HFFc6 (cell line): ENCODE data around the gene CBFA2T2. TPM values are rescaled to one million over a fixed set of nuclear protein-coding genes. Genes with fewer than 3 reads are reported as not detected.

Experiments
- DNase-seq: peaks from one replicate; pipeline ENCODE4 v3.0.0-alpha.2; 2018
- H3K27ac Mint-ChIP-seq: 2 replicates; pipeline ENCODE4 v1.8.0; 2020; ENCODE audit warnings: mild to moderate bottlenecking, mixed read lengths
- H3K27me3 Mint-ChIP-seq: 2 replicates; pipeline ENCODE4 v1.8.0; 2021; ENCODE audit warnings: mild to moderate bottlenecking, moderate library complexity, mixed read lengths; ENCODE audit not compliant: insufficient read depth
- H3K36me3 Mint-ChIP-seq: 2 replicates; pipeline ENCODE4 v1.8.0; 2021; ENCODE audit warnings: low read depth, mixed read lengths
- H3K4me1 Mint-ChIP-seq: 2 replicates; pipeline ENCODE4 v1.8.0; 2020; ENCODE audit warnings: low read depth, mixed read lengths
- H3K4me3 Mint-ChIP-seq: 2 replicates; pipeline ENCODE4 v1.8.0; 2020; ENCODE audit warnings: mild to moderate bottlenecking, moderate library complexity, mixed read lengths
- H3K9me3 Mint-ChIP-seq: 2 replicates; pipeline ENCODE4 v1.8.0; 2020; ENCODE audit warnings: mild to moderate bottlenecking, mixed read lengths
- total RNA-seq, 6 experiments: library from RNA; stranded (reverse); fragmentation: NEBNext Ultra II Directional; extraction: Animal tissue kit (Norgen Biotek cat#: 25700); gene quantifications; 2 replicates in 1 of 6; 3 replicates in 5 of 6; pipeline ENCODE4 v1.2.3, GENCODE V29; 2021
- TF ChIP-seq, protein P1 (sequence below): fragments of 200-600 bp; sonication (generic); IDR thresholded peaks from 2 replicates; pipeline ENCODE4 v1.5.0; 2021; ENCODE audit warnings: antibody characterized with exemption, mild to moderate bottlenecking

The CBFA2T2 gene
- total RNA-seq, 6 experiments from 2014 or later: 7.0 to 9.1 (median 8.0) TPM

DNA sequence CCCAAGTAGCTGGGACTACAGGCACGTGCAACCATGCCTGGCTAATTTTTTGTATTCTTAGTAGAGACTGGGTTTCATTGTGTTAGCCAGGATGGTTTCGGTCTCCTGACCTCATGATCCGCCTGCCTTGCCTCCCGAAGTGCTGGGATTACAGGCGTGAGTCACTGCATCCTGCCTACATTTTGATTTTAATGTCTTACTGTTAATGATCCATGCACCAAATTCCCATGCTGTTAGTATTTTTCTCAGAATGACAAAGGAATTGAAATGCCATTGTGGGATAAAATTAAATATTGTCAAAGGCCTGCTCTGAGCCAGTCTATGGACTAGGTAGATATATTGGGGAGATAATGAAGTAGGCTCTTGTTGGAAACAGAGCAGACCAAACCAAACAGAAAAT, 28.2 kb downstream of the CBFA2T2 start:
- Mint-ChIP-seq H3K36me3 (no peaks in the 10 kb centered on the region), H3K4me3 (peak overlapping the region; percentile 44), H3K27ac (peak overlapping the region; percentile 76)

DNA sequence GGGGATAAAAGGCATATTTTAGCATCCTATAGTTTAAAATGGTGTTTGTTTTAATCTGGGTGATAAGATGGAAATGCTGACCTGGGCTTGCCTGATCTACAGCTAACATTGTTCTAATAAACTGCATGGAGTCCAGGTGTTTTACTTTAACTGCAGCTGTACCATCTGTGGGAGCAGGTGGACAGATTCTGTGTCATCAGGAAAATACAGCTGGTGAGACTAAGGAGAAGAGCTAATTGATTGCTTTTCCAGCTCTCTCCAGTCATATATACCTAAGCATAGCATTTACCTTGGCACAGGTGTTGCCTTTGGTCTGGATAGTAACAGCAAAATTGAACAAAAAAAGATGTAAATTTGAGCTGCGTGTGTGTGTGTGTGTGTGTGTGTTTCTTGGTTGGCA, 31.6 kb downstream of the CBFA2T2 start:
- Mint-ChIP-seq H3K27me3 (no peaks in the 10 kb centered on the region), H3K9me3 (no peaks in the 10 kb centered on the region), H3K4me3 (no peak overlapping the region), H3K4me1 (peaks cover 20% of the 10 kb centered on the region), H3K36me3 (no peaks in the 10 kb centered on the region), H3K27ac (no peak overlapping the region)
- no peak for DNase-seq
- TF ChIP-seq, protein P1, sequence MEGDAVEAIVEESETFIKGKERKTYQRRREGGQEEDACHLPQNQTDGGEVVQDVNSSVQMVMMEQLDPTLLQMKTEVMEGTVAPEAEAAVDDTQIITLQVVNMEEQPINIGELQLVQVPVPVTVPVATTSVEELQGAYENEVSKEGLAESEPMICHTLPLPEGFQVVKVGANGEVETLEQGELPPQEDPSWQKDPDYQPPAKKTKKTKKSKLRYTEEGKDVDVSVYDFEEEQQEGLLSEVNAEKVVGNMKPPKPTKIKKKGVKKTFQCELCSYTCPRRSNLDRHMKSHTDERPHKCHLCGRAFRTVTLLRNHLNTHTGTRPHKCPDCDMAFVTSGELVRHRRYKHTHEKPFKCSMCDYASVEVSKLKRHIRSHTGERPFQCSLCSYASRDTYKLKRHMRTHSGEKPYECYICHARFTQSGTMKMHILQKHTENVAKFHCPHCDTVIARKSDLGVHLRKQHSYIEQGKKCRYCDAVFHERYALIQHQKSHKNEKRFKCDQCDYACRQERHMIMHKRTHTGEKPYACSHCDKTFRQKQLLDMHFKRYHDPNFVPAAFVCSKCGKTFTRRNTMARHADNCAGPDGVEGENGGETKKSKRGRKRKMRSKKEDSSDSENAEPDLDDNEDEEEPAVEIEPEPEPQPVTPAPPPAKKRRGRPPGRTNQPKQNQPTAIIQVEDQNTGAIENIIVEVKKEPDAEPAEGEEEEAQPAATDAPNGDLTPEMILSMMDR: no peak

More for the DNA sequence above, 28.2 kb downstream of the CBFA2T2 start:
- DNase-seq: peak; percentile 69
- TF ChIP-seq, protein P1: no peak
- H3K27me3 Mint-ChIP-seq: no peaks in the 10 kb centered on the region
- H3K4me1 Mint-ChIP-seq: peaks cover 22% of the 10 kb centered on the region
- no peaks in the 10 kb centered on the region for H3K9me3 Mint-ChIP-seq

DNA sequence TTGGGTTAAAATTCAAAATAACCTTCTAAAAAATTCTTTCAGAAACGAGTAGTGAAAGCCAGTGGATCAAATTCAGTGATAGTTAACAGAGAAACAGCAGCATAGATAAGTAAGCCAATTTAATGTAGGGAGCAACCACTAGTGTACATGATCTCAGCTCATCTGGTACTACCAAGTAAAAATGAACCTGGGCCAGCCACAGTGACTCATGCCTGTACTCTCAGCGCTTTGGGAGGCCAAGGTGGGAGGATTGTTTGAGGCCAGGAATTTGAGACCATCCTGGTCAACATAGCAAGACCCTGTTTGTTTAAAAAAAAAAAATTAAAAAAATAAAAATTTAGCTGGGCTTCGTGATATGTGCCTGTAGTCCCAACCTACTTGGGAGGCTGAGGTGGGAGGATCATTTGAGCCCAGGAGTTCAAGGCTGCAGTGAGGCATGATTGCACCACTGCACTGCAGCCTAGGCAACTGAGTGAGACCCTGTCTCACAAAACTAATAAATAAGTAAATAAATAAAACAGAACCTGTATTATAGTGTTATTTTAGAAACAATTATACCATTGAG, 32.4 kb downstream of the CBFA2T2 start:
- Mint-ChIP-seq H3K4me1 (peaks cover 11% of the 10 kb centered on the region), H3K9me3 (no peaks in the 10 kb centered on the region), H3K27me3 (no peaks in the 10 kb centered on the region), H3K27ac (no peak overlapping the region), H3K4me3 (no peak overlapping the region), H3K36me3 (no peaks in the 10 kb centered on the region)
- TF ChIP-seq, protein P1: no peak
- DNase-seq: no peak

DNA sequence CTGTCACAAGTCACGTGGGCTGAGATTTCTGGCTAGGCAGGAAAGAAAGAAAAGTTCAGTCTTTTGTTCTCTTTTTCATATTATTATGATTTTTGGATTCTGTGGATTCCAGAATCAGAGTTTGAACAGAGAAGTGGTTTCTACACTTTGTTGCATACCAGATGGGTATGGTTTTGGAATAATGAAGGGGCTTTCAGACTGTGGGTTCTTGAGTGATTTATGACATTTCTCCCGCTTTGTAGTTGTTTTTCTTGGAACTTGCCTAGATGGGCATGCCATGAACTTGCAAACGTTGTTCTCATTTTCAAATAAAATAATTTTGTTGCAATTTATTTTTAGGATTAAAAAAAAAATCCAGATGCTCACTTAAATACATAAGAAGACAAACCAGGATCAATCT, 34.4 kb downstream of the CBFA2T2 start:
- H3K4me3 Mint-ChIP-seq: no peak overlapping the region
- no peaks in the 10 kb centered on the region for H3K4me1 Mint-ChIP-seq
- no peaks in the 10 kb centered on the region for H3K9me3 Mint-ChIP-seq
- no peak overlapping the region for H3K27ac Mint-ChIP-seq
- no peak for DNase-seq
- TF ChIP-seq, protein P1: no peak
- H3K27me3 Mint-ChIP-seq: no peaks in the 10 kb centered on the region; the same call in 1 of the 2 replicates
- H3K36me3 Mint-ChIP-seq: no peaks in the 10 kb centered on the region

DNA sequence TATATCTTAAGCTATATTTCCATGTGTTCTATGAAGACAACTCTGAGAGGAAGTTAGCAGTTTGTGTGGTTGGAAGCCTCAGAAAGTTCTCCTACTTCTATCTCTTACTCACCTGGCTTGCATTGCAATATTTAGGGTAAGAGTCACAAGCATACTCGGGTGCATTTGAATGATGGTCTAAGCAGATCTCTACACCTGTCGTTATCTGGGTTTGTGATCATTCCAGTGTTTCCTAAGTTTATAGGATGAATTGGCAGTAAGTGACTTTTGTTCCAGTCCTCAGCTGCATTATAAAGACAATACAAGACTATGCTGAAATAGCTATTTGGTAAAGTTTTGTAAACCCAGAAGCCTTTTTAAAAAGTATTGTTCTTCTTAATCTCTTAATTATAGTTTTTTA, 36.9 kb downstream of the CBFA2T2 start:
- Mint-ChIP-seq H3K4me1 (peaks cover 11% of the 10 kb centered on the region), H3K27me3 (no peaks in the 10 kb centered on the region; the same call in 1 of the 2 replicates), H3K4me3 (no peak overlapping the region), H3K27ac (no peak overlapping the region), H3K36me3 (no peaks in the 10 kb centered on the region), H3K9me3 (no peaks in the 10 kb centered on the region)
- DNase-seq: no peak
- TF ChIP-seq, protein P1: no peak
